SK-N-SH treated with all-trans-retinoic acid at 6 μM for 48 hours (cell line): ENCODE results near the gene TOB1.

Experiments used
- ATAC-seq: fragments of 200-7000 bp; cut with Tn5 transposase; 3 replicates; pipeline ENCODE4 v1.9.1; 2020; ENCODE audit warnings: mild to moderate bottlenecking, moderate library complexity
- BACH2 ChIP-seq: fragments of 250-450 bp; sonication (Bioruptor Pico); IDR thresholded peaks from 2 replicates; pipeline ENCODE4 v1.9.0; 2021; ENCODE audit warnings: mild to moderate bottlenecking, borderline replicate concordance
- CREB5 ChIP-seq: fragments of 250-450 bp; sonication (Bioruptor Pico); IDR thresholded peaks from 2 replicates; pipeline ENCODE4 v1.5.1; 2020; ENCODE audit warnings: low read depth, mild to moderate bottlenecking, moderate library complexity
- CSRNP3 ChIP-seq: fragments of 250-450 bp; sonication (Bioruptor Pico); IDR thresholded peaks from 2 replicates; pipeline ENCODE4 v1.5.1; 2021; ENCODE audit warnings: mild to moderate bottlenecking, moderate library complexity
- ESRRG ChIP-seq: fragments of 250-450 bp; sonication (Bioruptor Pico); IDR thresholded peaks from 2 replicates; pipeline ENCODE4 v1.6.1; 2021; ENCODE audit warnings: mild to moderate bottlenecking
- GLIS3 ChIP-seq: fragments of 250-450 bp; sonication (Bioruptor Pico); IDR thresholded peaks from 2 replicates; pipeline ENCODE4 v1.5.0; 2020; ENCODE audit warnings: mild to moderate bottlenecking, moderate library complexity
- OSR1 ChIP-seq: fragments of 250-450 bp; sonication (Bioruptor Pico); IDR thresholded peaks from 2 replicates; pipeline ENCODE4 v1.8.0; 2022; ENCODE audit warnings: moderate library complexity, mild to moderate bottlenecking, inconsistent platforms
- POU6F1 ChIP-seq: fragments of 250-450 bp; sonication (Bioruptor Pico); IDR thresholded peaks from 2 replicates; pipeline ENCODE4 v1.8.0; 2021; ENCODE audit warnings: low read depth, mild to moderate bottlenecking, moderate library complexity, borderline replicate concordance
- PPARA ChIP-seq: fragments of 250-450 bp; sonication (Bioruptor Pico); IDR thresholded peaks from 2 replicates; pipeline ENCODE4 v1.5.0; 2020; ENCODE audit warnings: mild to moderate bottlenecking, borderline replicate concordance
- SNAI2 ChIP-seq: fragments of 250-450 bp; sonication (Bioruptor Pico); IDR thresholded peaks from 2 replicates; pipeline ENCODE4 v1.5.0; 2020; ENCODE audit warnings: mild to moderate bottlenecking, moderate library complexity
- TOX ChIP-seq: fragments of 250-450 bp; sonication (Bioruptor Pico); IDR thresholded peaks from 2 replicates; pipeline ENCODE4 v1.8.0; 2021; ENCODE audit warnings: mild to moderate bottlenecking, moderate library complexity, borderline replicate concordance
- TSHZ2 ChIP-seq: fragments of 250-450 bp; sonication (Bioruptor Pico); IDR thresholded peaks from 2 replicates; pipeline ENCODE4 v1.5.0; 2020; ENCODE audit warnings: mild to moderate bottlenecking, moderate library complexity
- ZFP3 ChIP-seq: fragments of 250-450 bp; sonication (Bioruptor Pico); IDR thresholded peaks from 2 replicates; pipeline ENCODE4 v1.5.0; 2020; ENCODE audit warnings: mild to moderate bottlenecking, moderate library complexity
- ZFP30 ChIP-seq: fragments of 450-650 bp; formaldehyde crosslinking; IDR thresholded peaks from 2 replicates; pipeline ENCODE4 v1.5.0; 2022; ENCODE audit warnings: mild to moderate bottlenecking, moderate library complexity
- ZNF70 ChIP-seq: fragments of 450-650 bp; formaldehyde crosslinking; IDR thresholded peaks from 2 replicates; pipeline ENCODE4 v1.5.0; 2020; ENCODE audit warnings: mild to moderate bottlenecking, moderate library complexity
- ZNF8 ChIP-seq: fragments of 450-650 bp; formaldehyde crosslinking; IDR thresholded peaks from 2 replicates; pipeline ENCODE4 v1.5.0; 2020; ENCODE audit warnings: mild to moderate bottlenecking, moderate library complexity

Gene TOB1

GRCh38 chr17:50828508-50829170 lies 37.5 kb downstream of the TOB1 start:
- no peak for ATAC-seq
- TF ChIP-seq PPARA (no peak), ZFP3 (CRISPR knock-in tag) (no peak), OSR1 (CRISPR knock-in tag) (no peak), ZFP30 (no peak), POU6F1 (CRISPR knock-in tag) (no peak), CREB5 (CRISPR knock-in tag) (no peak), ZNF8 (CRISPR knock-in tag) (no peak)

GRCh38 chr17:50825188-50825587 lies 41.0 kb downstream of the TOB1 start:
- ATAC-seq = no peak
- no peak for TF ChIP-seq CREB5 (CRISPR knock-in tag)
- no peak for TF ChIP-seq TOX (CRISPR knock-in tag)
- no peak for TF ChIP-seq CSRNP3 (CRISPR knock-in tag)
- TF ChIP-seq PPARA = no peak
- TF ChIP-seq POU6F1 (CRISPR knock-in tag) = no peak
- TF ChIP-seq OSR1 (CRISPR knock-in tag) = no peak
- TF ChIP-seq SNAI2 (CRISPR knock-in tag) = no peak
- no peak for TF ChIP-seq ZNF70 (CRISPR knock-in tag)
- no peak for TF ChIP-seq ZNF8 (CRISPR knock-in tag)
- TF ChIP-seq TSHZ2 (CRISPR knock-in tag) = no peak
- no peak for TF ChIP-seq GLIS3 (CRISPR knock-in tag)
- no peak for TF ChIP-seq ESRRG (CRISPR knock-in tag)
- TF ChIP-seq, all 23 proteins: peak for 0

- no peak for ATAC-seq
- no peak for TF ChIP-seq CSRNP3 (CRISPR knock-in tag)
- TF ChIP-seq ZNF70 (CRISPR knock-in tag) = no peak
- TF ChIP-seq ZFP30 = no peak
- no peak for TF ChIP-seq TOX (CRISPR knock-in tag)
- no peak for TF ChIP-seq BACH2
These were observed 41.7 kb downstream of the TOB1 start for GRCh38 chr17:50824429-50824828.
